ENCODE data around the gene DRAM1.

The DRAM1 gene

DNA sequence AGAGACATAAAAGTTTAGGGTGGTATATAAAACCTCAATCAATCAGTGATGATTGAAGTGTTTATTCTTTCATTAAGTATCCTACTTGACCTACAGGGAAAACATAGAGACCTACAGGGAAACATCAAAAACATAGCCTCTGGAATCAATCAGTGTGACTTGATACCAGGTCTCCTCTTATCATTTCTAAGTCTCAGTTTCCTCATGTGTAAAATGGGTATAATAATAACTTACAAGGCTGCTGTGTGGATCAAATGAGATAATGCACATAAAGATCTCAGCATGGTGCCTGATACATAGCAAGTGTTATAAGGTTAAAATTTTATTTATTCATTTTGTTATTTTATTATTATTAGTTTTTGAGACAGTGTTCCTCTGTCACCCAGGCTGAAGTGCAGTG lies 24.4 kb upstream of the DRAM1 start:
- Histone ChIP-seq H3K4me3 (ENCODE audit: low read depth, low read length) (no peak overlapping the region), H3K27ac (ENCODE audit: extremely low read depth, low read depth, low read length) (no peak overlapping the region), H3K4me1 (ENCODE audit: control insufficient read depth, insufficient read depth, low read length) (no peaks in the 10 kb centered on the region; the same call in 1 of the 2 replicates), H3K36me3 (ENCODE audit: control insufficient read depth in 2 of 2, insufficient read depth in 1 of 2, low read length in 2 of 2) (no peaks in the 10 kb centered on the region), H3K9me3 (ENCODE audit: control insufficient read depth, insufficient read depth, low read depth, low read length) (no peaks in the 10 kb centered on the region)
- CTCF ChIA-PET: interaction anchor here (0.6 kb wide), 2 partner anchors 23 to 1618 kb away, joined by 3 read pairs; no protein-coding TSS in a partner anchor
- TF ChIP-seq ZNF202 (tag by site-specific recombination; IDR thresholded peaks at IDR 0.05; ENCODE audit: borderline replicate concordance) (no peak), ZBTB21 (tag by site-specific recombination; IDR thresholded peaks at IDR 0.05) (no peak), HOXD13 (CRISPR knock-in tag; IDR thresholded peaks at IDR 0.05; ENCODE audit: borderline replicate concordance) (no peak), ZNF404 (tag by site-specific recombination; IDR thresholded peaks at IDR 0.05) (no peak), ZNF747 (tag by site-specific recombination; IDR thresholded peaks at IDR 0.05) (no peak), GFI1B (tag by site-specific recombination; IDR thresholded peaks at IDR 0.05) (no peak), ZNF623 (tag by site-specific recombination; IDR thresholded peaks at IDR 0.05) (no peak), ZNF785 (tag by site-specific recombination; IDR thresholded peaks at IDR 0.05) (no peak), ZNF223 (tag by site-specific recombination; IDR thresholded peaks at IDR 0.05) (no peak), OSR2 (tag by site-specific recombination; IDR thresholded peaks at IDR 0.05) (no peak), ZNF514 (tag by site-specific recombination; IDR thresholded peaks at IDR 0.05) (no peak), ZNF555 (tag by site-specific recombination; conservative IDR thresholded peaks at IDR 0.05) (no peak), ZNF169 (tag by site-specific recombination; IDR thresholded peaks at IDR 0.05) (no peak)
- TF ChIP-seq, protein P1, sequence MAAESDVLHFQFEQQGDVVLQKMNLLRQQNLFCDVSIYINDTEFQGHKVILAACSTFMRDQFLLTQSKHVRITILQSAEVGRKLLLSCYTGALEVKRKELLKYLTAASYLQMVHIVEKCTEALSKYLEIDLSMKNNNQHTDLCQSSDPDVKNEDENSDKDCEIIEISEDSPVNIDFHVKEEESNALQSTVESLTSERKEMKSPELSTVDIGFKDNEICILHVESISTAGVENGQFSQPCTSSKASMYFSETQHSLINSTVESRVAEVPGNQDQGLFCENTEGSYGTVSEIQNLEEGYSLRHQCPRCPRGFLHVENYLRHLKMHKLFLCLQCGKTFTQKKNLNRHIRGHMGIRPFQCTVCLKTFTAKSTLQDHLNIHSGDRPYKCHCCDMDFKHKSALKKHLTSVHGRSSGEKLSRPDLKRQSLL (tag by site-specific recombination; IDR thresholded peaks at IDR 0.05): no peak
- TF ChIP-seq, protein P2, sequence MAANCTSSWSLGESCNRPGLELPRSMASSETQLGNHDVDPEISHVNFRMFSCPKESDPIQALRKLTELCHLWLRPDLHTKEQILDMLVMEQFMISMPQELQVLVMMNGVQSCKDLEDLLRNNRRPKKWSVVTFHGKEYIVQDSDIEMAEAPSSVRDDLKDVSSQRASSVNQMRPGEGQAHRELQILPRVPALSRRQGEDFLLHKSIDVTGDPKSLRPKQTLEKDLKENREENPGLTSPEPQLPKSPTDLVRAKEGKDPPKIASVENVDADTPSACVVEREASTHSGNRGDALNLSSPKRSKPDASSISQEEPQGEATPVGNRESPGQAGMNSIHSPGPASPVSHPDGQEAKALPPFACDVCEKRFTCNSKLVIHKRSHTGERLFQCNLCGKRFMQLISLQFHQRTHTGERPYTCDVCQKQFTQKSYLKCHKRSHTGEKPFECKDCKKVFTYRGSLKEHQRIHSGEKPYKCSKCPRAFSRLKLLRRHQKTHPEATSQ (tag by site-specific recombination; IDR thresholded peaks at IDR 0.05): no peak
- TF ChIP-seq, protein P3, sequence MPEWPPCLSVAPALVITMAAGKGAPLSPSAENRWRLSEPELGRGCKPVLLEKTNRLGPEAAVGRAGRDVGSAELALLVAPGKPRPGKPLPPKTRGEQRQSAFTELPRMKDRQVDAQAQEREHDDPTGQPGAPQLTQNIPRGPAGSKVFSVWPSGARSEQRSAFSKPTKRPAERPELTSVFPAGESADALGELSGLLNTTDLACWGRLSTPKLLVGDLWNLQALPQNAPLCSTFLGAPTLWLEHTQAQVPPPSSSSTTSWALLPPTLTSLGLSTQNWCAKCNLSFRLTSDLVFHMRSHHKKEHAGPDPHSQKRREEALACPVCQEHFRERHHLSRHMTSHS (tag by site-specific recombination; IDR thresholded peaks at IDR 0.05): no peak
- POLR2A ChIA-PET: interaction anchor here (0.6 kb wide), 1 partner anchor 13 kb away, joined by 4 read pairs; no protein-coding TSS in a partner anchor

DNA sequence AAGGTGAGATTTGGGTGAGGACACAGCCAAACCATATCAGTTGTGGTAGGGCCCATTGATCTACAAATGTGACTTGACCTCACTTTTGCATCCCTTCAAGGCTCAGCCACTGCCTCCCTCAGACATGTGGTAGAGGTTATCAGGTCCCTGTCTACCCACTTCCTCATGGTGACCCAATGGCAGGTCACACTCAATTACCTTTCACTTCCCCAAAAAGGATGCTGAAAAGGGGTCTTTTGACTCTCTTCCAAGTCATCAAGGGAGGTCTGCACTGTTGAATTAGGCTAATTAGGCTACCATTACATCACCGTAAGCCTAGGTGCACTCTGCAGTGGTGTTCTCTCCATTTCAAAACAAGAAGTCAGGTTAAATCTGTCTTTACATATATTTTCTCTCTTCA lies 22.6 kb upstream of the DRAM1 start:
- H3K27ac ChIP-seq (ENCODE audit: extremely low read depth, low read depth, low read length): no peak overlapping the region
- H3K9me3 ChIP-seq (ENCODE audit: control insufficient read depth, insufficient read depth, low read depth, low read length): no peaks in the 10 kb centered on the region
- ChIA-PET CTCF (interaction anchor here (0.8 to 2.2 kb wide), 3 partner anchors 11 to 17 kb away, joined by 3 to 9 read pairs (median 7); no protein-coding TSS in a partner anchor), POLR2A (no interaction called here)
- no peaks in the 10 kb centered on the region; the same call in 1 of the 2 replicates for H3K4me1 ChIP-seq (ENCODE audit: control insufficient read depth, insufficient read depth, low read length)
- TF ChIP-seq ZNF510 (tag by site-specific recombination; IDR thresholded peaks at IDR 0.05; ENCODE audit: insufficient replicate concordance): no peak
- TF ChIP-seq, protein P3 (tag by site-specific recombination; IDR thresholded peaks at IDR 0.05): no peak
- TF ChIP-seq, protein P4, sequence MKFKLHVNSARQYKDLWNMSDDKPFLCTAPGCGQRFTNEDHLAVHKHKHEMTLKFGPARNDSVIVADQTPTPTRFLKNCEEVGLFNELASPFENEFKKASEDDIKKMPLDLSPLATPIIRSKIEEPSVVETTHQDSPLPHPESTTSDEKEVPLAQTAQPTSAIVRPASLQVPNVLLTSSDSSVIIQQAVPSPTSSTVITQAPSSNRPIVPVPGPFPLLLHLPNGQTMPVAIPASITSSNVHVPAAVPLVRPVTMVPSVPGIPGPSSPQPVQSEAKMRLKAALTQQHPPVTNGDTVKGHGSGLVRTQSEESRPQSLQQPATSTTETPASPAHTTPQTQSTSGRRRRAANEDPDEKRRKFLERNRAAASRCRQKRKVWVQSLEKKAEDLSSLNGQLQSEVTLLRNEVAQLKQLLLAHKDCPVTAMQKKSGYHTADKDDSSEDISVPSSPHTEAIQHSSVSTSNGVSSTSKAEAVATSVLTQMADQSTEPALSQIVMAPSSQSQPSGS (tag by site-specific recombination; IDR thresholded peaks at IDR 0.05; ENCODE audit: low read depth): no peak
- no peak for TF ChIP-seq WT1 (tag by site-specific recombination; IDR thresholded peaks at IDR 0.05)
- TF ChIP-seq ZFP3 (tag by site-specific recombination; IDR thresholded peaks at IDR 0.05; ENCODE audit: low read depth): no peak
- TF ChIP-seq, protein P5, sequence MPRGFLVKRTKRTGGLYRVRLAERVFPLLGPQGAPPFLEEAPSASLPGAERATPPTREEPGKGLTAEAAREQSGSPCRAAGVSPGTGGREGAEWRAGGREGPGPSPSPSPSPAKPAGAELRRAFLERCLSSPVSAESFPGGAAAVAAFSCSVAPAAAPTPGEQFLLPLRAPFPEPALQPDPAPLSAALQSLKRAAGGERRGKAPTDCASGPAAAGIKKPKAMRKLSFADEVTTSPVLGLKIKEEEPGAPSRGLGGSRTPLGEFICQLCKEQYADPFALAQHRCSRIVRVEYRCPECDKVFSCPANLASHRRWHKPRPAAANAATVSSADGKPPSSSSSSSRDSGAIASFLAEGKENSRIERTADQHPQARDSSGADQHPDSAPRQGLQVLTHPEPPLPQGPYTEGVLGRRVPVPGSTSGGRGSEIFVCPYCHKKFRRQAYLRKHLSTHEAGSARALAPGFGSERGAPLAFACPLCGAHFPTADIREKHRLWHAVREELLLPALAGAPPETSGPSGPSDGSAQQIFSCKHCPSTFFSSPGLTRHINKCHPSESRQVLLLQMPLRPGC (tag by site-specific recombination; IDR thresholded peaks at IDR 0.05): no peak
- no peak overlapping the region for H3K4me3 ChIP-seq (ENCODE audit: low read depth, low read length)
- H3K36me3 ChIP-seq (ENCODE audit: control insufficient read depth in 2 of 2, insufficient read depth in 1 of 2, low read length in 2 of 2): no peaks in the 10 kb centered on the region

All from HEK293 (cell line).